NCI-H524 treated with DMSO at 0.1 percent for 48 hours (cell line): ENCODE measurements around the gene KCNIP4.

Experiments used
- DNase-seq: peaks from one replicate; lab custom pipeline; 2025; lab: John Stamatoyannopoulos, UW

Gene KCNIP4

GRCh38 chr4:20954541-20954940, 994.0 kb downstream of the KCNIP4 start:
- peak; percentile 95 for DNase-seq

- no peak for DNase-seq
Observed at GRCh38 chr4:20944961-20945360, 1003.6 kb downstream of the KCNIP4 start.

GRCh38 chr4:20944451-20944850, 1004.1 kb downstream of the KCNIP4 start:
- DNase-seq = no peak

- DNase-seq = no peak
Observed at GRCh38 chr4:20938204-20938603, 1010.4 kb downstream of the KCNIP4 start.

- DNase-seq = no peak
Observed at GRCh38 chr4:20926529-20926928, 1022.0 kb downstream of the KCNIP4 start.

GRCh38 chr4:20925176-20925575, 1023.4 kb downstream of the KCNIP4 start:
- no peak for DNase-seq

- no peak for DNase-seq
Observed at GRCh38 chr4:20922962-20923361, 1025.6 kb downstream of the KCNIP4 start.

GRCh38 chr4:20916106-20916505, 1032.5 kb downstream of the KCNIP4 start:
- DNase-seq = no peak

- DNase-seq = no peak
Observed at GRCh38 chr4:20904966-20905365, 1043.6 kb downstream of the KCNIP4 start.

GRCh38 chr4:20901851-20902250, 1046.7 kb downstream of the KCNIP4 start:
- no peak for DNase-seq

- no peak for DNase-seq
Observed at GRCh38 chr4:20899591-20899990, 1049.0 kb downstream of the KCNIP4 start.

- DNase-seq = no peak
Observed at GRCh38 chr4:20895988-20896387, 1052.6 kb downstream of the KCNIP4 start.

- DNase-seq = no peak
Observed at GRCh38 chr4:20895208-20895607, 1053.4 kb downstream of the KCNIP4 start.

- DNase-seq = no peak
Observed at GRCh38 chr4:20890761-20891160, 1057.8 kb downstream of the KCNIP4 start.

GRCh38 chr4:20889901-20890300, 1058.7 kb downstream of the KCNIP4 start:
- DNase-seq = no peak

GRCh38 chr4:20883677-20884076, 1064.9 kb downstream of the KCNIP4 start:
- DNase-seq = no peak

GRCh38 chr4:20883231-20883630, 1065.3 kb downstream of the KCNIP4 start:
- no peak for DNase-seq

- DNase-seq = no peak
Observed at GRCh38 chr4:20882500-20882899, 1066.1 kb downstream of the KCNIP4 start.

GRCh38 chr4:20881658-20882057, 1066.9 kb downstream of the KCNIP4 start:
- no peak for DNase-seq

- peak; percentile 55 for DNase-seq
Observed at GRCh38 chr4:20878806-20879205, 1069.8 kb downstream of the KCNIP4 start.

GRCh38 chr4:20870436-20870835, 1078.1 kb downstream of the KCNIP4 start:
- DNase-seq = no peak

GRCh38 chr4:20868108-20868507, 1080.5 kb downstream of the KCNIP4 start:
- DNase-seq = no peak

GRCh38 chr4:20860878-20861277, 1087.7 kb downstream of the KCNIP4 start:
- no peak for DNase-seq

GRCh38 chr4:20859097-20859781, 1089.3 kb downstream of the KCNIP4 start:
- DNase-seq = no peak
